ENCODE measurements around the gene RNF167. TPM values are rescaled to one million over a fixed set of nuclear protein-coding genes. Genes with fewer than 3 reads are reported as not detected.
A peak's percentile ranks its signal among the peaks of the same experiment; 100 is the strongest.

The RNF167 gene
- total RNA-seq: 10 to 100 TPM; 57.8 to 92.1 (median 78.9) TPM

DNA sequence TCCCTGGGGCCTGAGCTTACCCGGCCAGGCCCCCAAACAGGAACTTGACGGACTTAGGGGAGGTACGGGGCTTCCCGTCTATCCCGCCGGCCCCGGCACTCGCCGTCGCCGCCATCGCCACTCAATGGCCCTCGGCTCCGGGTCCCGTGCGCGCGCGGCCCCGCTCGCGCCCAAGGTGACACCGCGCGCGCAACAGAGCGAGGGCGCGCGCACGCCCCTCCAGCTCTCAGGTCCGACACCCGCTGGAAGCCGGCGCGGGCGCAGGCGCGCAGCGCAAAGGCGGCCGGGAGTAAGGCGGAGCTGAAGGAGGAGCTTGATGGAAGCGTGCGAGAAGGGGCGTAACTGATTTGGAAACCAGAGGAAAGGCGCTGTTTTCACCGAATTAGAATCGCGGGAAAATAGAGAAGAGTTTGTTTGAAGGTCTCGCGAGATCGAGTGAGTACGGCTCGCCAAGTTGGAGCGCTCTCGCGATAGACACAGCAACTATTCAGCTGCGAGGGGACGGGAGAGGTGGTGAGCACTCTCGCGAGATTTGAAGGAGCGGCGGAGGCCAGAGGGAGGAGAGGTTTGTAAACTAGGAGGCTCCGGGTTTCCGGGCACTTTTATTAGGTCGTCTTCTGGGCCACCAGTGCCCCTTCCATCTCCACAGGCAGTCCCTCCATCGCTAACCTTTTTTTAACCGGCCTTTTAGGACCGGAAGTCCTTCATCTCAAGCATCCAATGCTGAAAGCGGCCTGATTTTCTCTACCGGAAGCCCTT lies at the start of gene RNF167, which contains the start of gene SLC25A11:
Gene RNF167, plus strand, starts transcription at position 473 of the 759 bp plus-strand sequence. CDS start 642 bp downstream, outside the sequence.
Gene SLC25A11, minus strand, starts transcription at position 251 of the 759 bp plus-strand sequence. Its CDS starts 136 bp downstream, at position 115.
- H3K27ac ChIP-seq: peak within 1 kb of the TSS; percentile 85 to 97 (median 96)
- H3K9me3 ChIP-seq: no peaks in the 10 kb centered on the region
- H3K27me3 ChIP-seq: no peaks in the 10 kb centered on the region
- H3K36me3 ChIP-seq: peaks cover 0 to 51% (median 0%) of the 10 kb centered on the region in 3 donors
- peaks cover 0 to 57% (median 27%) of the 10 kb centered on the region in 4 donors for H3K4me1 ChIP-seq
- TF ChIP-seq, protein P1, sequence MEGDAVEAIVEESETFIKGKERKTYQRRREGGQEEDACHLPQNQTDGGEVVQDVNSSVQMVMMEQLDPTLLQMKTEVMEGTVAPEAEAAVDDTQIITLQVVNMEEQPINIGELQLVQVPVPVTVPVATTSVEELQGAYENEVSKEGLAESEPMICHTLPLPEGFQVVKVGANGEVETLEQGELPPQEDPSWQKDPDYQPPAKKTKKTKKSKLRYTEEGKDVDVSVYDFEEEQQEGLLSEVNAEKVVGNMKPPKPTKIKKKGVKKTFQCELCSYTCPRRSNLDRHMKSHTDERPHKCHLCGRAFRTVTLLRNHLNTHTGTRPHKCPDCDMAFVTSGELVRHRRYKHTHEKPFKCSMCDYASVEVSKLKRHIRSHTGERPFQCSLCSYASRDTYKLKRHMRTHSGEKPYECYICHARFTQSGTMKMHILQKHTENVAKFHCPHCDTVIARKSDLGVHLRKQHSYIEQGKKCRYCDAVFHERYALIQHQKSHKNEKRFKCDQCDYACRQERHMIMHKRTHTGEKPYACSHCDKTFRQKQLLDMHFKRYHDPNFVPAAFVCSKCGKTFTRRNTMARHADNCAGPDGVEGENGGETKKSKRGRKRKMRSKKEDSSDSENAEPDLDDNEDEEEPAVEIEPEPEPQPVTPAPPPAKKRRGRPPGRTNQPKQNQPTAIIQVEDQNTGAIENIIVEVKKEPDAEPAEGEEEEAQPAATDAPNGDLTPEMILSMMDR (IDR thresholded peaks at IDR 0.05): peak in 2 of 6 experiments; percentile 2 to 15
- TF ChIP-seq POLR2A (IDR thresholded peaks at IDR 0.05): peak; percentile 73 to 83
- peak within 1 kb of the TSS; percentile 62 to 89 (median 78) for H3K4me3 ChIP-seq
- DNase-seq: peak; percentile 95 to 98 (median 96)

GRCh38 chr17:4891411-4892410 lies 48.4 kb upstream of the RNF167 start:
- H3K36me3 ChIP-seq: peaks cover 0 to 92% (median 0%) of the 10 kb centered on the region in 3 donors
- DNase-seq: no peak

DNA sequence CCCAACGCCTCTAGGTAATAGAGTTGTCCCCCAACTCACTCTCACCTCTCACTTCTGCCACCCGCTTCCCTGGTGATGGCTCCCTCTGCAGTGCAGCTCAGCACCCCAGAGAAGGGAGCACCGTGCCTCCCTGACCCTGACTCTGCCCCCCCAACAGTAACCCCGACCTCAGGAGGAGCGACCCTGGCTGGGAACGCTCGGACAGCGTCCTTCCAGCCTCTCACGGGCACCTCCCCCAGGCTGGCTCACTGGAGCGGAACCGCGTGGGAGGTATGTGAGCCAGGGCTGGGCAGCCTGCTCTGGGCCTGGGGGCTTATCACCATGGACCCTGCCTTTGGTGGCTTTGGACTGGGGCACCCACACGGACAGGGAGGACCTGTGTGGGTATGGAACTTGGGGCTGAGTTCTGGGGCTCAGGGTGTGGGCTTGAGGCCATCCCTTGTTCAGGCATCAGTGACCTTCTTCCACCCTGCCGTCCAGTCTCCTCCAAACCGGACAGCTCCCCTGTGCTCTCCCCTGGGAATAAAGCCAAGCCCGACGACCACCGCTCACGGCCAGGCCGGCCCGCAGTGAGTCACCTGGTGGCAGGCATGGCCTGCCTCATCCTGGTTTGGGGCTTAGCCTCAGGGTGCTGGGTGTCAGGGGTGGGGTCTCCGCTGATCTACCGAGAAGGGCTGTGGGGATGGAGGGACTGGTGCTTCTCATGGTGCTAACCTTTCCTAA lies 47.4 kb upstream of the RNF167 start:
- peaks cover 0 to 90% (median 0%) of the 10 kb centered on the region in 3 donors for H3K36me3 ChIP-seq
- no peak overlapping the region for H3K27ac ChIP-seq

More at GRCh38 chr17:4891411-4892410, 48.4 kb upstream of the RNF167 start:
- Histone ChIP-seq H3K4me1 (no peaks in the 10 kb centered on the region), H3K27me3 (no peaks in the 10 kb centered on the region), H3K27ac (no peak overlapping the region), H3K4me3 (no peak overlapping the region), H3K9me3 (no peaks in the 10 kb centered on the region)
- TF ChIP-seq POLR2A (IDR thresholded peaks at IDR 0.05): no peak
- TF ChIP-seq, protein P1 (IDR thresholded peaks at IDR 0.05): no peak

GRCh38 chr17:4893272-4893671 lies 46.8 kb upstream of the RNF167 start:
- Histone ChIP-seq H3K36me3 (peaks cover 0 to 84% (median 0%) of the 10 kb centered on the region in 3 donors), H3K4me3 (no peak overlapping the region), H3K9me3 (no peaks in the 10 kb centered on the region), H3K27me3 (no peaks in the 10 kb centered on the region), H3K27ac (no peak overlapping the region), H3K4me1 (no peaks in the 10 kb centered on the region)
- DNase-seq: no peak
- TF ChIP-seq, protein P1 (IDR thresholded peaks at IDR 0.05): no peak
- TF ChIP-seq POLR2A (IDR thresholded peaks at IDR 0.05): no peak

More for the DNA sequence above, 47.4 kb upstream of the RNF167 start:
- Histone ChIP-seq H3K4me3 (no peak overlapping the region), H3K27me3 (no peaks in the 10 kb centered on the region), H3K9me3 (no peaks in the 10 kb centered on the region), H3K4me1 (no peaks in the 10 kb centered on the region)
- TF ChIP-seq, protein P1 (IDR thresholded peaks at IDR 0.05): no peak
- no peak for TF ChIP-seq POLR2A (IDR thresholded peaks at IDR 0.05)
- no peak for DNase-seq
